Hematopoietic multipotent progenitor cell treated with erythropoietin and hydrocortisone succinate and interleukin-3 and kit ligand, for 6 days (in vitro differentiated cells): ENCODE results near the gene RPAIN.
"Not testable (repeated sequence)": the region's sequence is repeated elsewhere in the genome, so short reads cannot be mapped to it uniquely, and the experiment has no call there.

Experiments used
- DNase-seq: peaks from one replicate; pipeline ENCODE4 v3.0.0-alpha.2; 2015

RPAIN gene

GRCh38 chr17:5430413-5430999, 10.5 kb downstream of the RPAIN start:
- no peak for DNase-seq

GRCh38 chr17:5431234-5431633, 11.3 kb downstream of the RPAIN start:
- DNase-seq = not testable (repeated sequence)

DNA sequence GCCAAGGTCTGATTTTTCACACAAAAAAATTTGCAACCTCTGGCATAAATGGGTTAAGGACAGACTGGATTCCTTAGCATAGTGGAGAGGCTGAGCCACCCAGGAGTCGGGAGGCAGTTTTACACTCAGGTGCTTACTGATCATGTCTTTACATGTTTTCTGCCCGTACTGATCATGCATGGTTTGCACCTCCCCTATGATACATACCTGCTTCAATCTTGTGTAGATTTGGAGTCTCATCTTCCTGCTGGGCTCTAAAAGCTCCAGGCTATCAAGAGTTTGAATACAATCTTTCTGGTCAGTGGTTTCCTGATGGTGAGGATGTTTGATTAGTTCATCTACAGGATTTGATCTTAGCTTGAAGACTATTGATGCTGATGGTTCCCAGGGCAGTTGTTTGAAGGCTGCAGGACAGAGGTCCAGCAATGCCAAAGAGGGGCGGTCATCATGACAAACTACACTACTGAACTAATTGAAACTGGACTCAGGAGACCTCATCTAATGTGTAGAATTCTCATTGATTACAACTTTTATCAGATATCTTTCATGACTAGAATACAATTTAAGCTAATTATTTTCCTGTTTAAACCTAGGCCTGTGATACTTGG, 12.1 kb downstream of the RPAIN start:
- DNase-seq = no peak

DNA sequence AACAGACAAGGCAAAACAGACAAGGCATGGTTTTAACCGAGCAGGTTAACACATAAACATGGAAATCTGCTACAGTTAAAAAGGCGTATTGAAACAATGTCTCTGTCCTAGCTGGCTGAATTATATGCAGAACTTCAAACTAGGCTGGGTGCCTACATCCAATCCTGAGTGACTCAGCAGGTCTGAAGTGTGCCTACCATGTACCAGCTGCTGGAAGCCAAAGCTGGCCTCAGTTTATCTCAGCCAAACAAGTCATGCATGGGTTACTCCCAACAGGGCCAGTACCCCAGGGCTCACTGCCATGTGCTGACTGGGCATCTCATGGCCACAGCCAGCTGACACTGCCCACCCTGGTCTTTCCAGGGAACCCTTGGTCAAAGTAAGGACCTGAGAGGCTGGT, 15.0 kb downstream of the RPAIN start:
- no peak for DNase-seq

- DNase-seq = peak; percentile 33
Observed at GRCh38 chr17:5435781-5436315, 15.9 kb downstream of the RPAIN start.

DNA sequence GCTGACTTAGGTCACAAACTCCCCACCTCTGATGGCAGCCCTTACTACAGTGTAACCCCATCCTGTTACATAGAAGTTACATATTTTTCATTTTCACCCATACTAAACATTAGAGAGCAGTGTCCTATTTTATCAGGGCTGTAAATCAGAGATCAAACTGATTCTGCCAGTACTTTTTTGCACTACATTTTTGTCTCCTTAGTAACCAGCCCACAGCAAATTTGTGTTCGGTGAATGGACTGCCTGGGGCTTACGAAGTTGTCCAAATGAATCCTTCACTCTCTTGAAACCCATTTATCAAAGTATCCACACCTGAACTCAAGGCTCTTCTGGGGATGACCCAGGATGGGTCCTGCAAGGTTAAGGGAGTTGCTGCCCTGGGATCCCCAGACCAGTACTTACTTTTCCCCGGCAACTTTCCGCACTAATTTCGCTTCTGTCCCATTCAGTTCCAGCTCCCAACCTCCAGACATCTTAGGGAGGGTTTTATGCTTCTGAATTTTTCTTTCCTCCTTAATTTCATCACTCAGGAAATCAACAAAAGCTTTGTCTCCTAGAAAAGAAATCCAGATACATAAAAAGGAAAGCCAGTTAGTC, 17.8 kb downstream of the RPAIN start:
- peak; percentile 17 for DNase-seq

DNA sequence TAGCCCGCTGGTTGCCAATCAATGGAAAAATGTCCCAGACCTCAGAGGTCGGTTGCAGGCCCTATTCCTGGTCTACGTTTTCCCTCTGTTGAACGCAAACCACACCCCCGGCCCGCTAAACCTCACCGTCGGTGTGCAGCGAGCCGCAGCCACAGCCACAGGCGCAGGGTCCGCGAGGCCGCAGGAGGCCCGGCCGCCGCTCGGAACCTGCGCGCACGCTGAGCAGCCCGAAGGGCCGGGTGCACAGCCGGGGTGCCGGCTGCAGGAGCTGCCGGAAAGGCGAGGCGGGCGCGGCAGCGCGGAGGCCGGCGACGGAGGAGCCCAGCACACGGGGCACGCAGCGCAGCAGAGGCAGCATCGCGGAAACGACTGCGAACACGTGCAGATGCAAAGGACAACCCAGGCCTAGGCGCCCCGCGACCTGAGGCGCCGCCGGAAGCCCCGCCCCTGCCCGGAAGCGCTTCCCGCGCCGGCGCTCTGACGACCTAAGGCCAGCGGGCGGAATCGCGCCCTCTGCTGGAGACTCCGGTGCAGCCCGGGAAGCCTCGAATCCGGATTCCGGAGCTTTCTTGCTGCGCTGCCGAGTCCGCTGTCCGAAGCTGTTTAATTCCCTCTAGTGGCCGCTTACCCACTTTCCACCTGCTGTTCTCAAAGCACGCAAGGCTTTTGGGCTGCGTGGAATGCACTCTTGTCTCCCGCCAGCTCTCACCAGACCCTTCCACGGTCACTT, 18.9 kb downstream of the RPAIN start, which contains the start of gene C1QBP:
Gene C1QBP (minus strand): TSS at position 440 of the 730 bp plus-strand sequence. CDS start 82 bp downstream, at position 358.
- DNase-seq = peak; percentile 96

DNA sequence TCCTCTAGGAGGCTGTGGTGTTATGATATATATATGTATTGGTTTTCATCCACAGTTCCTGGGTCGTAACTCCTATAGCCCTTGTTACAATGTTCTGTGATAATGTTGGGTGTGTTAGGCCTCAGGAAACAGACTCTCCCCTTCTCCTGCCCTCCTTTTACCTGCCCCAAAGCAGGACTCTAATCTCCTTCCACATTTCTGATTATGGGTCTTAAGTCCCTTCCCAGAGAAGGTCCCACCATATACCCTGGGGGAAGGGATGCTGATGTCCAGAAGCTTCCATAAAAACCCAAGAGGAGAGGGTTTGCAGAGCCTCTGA, 19.4 kb downstream of the RPAIN start:
- DNase-seq = no peak

GRCh38 chr17:5443728-5444127, 23.7 kb downstream of the RPAIN start:
- no peak for DNase-seq

DNA sequence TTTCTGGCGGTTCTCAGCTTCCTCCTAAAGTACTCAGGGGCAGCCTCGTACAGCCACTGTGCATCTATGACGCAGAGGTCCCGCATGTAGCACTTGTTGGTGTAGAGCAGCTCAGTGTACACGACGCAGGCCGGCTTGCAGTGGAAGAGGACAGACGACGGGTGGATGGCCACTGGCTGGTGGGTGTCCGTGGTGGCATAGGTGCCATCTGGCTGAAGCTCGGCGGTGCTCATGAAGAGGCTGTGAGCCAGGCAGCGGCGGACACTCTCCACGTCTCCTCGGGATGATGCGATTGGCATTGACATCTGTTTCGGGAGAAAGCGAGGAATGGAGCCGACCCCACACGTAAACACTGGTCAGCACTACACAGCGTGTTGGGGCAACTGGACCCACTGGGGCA, 24.2 kb downstream of the RPAIN start:
- DNase-seq = no peak

DNA sequence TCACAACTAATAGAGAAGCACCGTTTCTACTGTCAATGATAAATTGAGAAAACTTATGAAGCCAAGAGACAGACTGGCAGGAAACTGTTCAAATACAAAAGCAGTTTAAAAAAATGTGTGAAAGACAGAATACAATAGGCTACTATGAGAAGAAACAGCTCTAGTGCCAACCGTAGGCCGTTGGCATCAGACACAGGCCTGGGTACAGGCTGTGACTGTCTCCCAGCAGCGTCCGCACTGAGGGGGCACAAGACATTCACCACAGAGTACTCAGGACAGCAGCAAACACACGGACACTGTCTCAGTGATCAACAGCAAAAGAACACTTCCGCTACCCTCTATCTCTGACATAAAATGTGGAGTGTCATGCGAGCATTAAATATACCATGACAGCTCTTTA, 26.8 kb downstream of the RPAIN start:
- no peak for DNase-seq

DNA sequence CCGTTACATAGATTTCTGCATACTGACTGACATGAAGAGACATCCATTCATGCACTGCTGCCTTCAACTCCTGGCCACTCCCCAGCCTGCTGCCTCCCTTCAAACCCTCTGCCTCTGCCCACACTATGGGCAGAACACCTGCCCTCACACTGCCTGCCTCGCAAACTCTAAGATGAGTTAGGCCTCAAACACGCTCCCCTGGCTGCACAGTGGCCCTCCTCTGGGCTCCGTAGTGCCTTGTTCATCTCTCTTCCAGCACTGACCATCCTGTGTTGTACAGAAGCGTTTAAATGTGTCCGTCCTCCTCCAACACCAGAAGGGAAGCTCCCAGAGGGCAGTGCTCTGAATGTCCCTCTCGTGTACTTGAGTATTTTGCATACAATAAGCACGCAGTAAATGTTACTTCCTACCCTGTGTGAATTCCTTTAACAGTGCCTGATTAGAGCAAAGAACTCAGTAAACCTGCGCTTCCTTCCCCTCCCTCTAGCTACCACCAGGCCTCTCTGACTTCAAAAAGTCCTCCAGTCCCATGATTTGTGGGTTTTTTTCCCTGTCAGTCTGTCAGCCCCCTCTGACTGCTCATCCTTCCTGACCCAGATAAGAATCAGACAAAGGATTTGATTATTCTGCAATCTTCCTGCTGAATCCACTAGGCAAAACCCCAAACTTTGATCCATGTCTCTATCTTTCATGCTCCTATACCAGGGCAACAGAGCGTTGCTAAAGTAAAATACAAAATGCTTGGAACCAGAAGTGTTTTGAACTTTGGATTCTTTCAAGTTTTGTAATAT, 44.9 kb downstream of the RPAIN start:
- no peak for DNase-seq

- no peak for DNase-seq
Observed at GRCh38 chr17:5466295-5466694, 46.3 kb downstream of the RPAIN start.

DNA sequence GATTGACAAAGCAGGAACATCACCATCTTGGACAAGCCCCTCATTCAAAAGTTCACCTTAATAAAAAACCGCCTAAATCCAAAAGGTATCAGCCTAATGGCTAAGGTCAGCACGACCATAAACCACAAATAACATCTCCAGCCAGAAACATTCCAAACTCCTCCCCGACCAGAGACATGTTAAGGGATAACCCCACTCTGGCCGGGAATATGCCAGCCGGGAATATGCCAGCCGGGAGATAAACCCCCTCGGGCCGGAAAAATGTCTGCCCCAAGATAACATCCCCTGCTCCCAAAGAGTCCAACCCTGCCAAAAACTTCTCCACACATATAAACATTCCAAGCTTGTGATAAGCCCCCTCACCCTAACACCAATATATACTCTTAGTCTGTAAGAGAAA, 47.4 kb downstream of the RPAIN start:
- no peak for DNase-seq

DNA sequence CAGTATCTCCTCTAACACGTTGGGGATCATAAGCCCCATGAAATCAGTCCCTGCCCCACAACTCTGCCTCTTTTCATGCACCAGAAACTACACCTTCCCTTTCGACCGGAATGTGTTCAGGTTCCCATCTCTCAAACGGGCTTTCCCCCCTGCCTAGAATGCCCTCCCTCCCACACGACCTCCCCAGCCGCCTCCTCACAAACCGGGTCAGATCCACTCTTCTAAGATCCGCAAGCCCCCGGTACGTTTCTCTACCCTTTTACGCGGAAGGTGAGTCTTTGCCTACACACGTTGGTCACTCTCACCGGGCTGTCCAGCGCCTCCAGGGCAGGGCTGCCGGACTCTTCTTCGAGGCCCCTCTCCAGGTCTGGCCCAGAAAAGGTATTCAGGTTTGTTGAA, 48.1 kb downstream of the RPAIN start:
- DNase-seq = no peak

GRCh38 chr17:5472511-5472910, 52.5 kb downstream of the RPAIN start:
- DNase-seq = no peak

DNA sequence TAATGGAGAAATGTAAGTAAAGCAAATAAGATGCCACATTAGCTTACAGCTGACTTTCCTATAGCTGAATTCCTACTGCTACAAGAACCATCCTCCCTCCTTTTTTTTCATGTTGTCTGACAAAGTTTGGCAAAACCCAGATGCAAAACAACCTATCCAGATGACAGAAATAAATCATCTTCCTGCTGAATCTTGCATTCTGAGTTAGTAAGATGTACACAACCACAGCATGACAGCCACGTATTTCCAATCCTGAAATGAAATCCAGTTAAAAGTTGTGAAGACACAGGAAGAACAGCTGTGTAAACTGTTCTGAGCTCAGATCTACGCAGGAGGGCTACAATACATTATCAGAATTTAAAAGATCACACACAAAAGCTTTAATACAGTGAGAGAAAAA, 53.9 kb downstream of the RPAIN start:
- no peak for DNase-seq

GRCh38 chr17:5478992-5479391, 59.0 kb downstream of the RPAIN start:
- DNase-seq = no peak

DNA sequence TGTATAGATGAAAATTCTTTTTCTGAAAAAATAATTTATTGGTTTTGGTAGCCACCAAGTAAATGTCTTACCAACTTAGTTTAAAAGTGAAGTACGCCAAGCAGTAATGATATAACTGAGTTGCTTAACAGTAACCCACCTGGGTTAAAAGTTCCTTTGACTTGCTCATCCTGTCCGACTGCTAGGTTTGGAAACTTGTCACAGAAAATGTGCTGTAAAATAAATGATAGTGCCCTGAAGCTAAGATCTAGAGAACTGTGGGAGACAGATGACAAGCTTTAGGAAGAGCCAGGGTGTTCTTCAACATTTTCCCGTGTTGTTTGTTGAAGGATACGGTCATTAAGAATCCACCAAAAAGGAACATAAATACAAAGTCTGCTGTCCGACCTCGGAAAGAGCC, 61.0 kb downstream of the RPAIN start:
- no peak for DNase-seq

GRCh38 chr17:5481451-5481850, 61.5 kb downstream of the RPAIN start:
- no peak for DNase-seq
